HG03442 (cell line): Measurements from ENCODE around the gene CERS1.
"Not testable (repeated sequence)": the region's sequence is repeated elsewhere in the genome, so short reads cannot be mapped to it uniquely, and the experiment has no call there.

Experiments
- ATAC-seq: cut with Tn5 transposase; IDR thresholded peaks from one replicate; pipeline ENCODE4 v1.9.1; 2021; ENCODE audit warnings: mild to moderate bottlenecking, moderate library complexity; ENCODE audit not compliant: unreplicated experiment

Gene CERS1

DNA sequence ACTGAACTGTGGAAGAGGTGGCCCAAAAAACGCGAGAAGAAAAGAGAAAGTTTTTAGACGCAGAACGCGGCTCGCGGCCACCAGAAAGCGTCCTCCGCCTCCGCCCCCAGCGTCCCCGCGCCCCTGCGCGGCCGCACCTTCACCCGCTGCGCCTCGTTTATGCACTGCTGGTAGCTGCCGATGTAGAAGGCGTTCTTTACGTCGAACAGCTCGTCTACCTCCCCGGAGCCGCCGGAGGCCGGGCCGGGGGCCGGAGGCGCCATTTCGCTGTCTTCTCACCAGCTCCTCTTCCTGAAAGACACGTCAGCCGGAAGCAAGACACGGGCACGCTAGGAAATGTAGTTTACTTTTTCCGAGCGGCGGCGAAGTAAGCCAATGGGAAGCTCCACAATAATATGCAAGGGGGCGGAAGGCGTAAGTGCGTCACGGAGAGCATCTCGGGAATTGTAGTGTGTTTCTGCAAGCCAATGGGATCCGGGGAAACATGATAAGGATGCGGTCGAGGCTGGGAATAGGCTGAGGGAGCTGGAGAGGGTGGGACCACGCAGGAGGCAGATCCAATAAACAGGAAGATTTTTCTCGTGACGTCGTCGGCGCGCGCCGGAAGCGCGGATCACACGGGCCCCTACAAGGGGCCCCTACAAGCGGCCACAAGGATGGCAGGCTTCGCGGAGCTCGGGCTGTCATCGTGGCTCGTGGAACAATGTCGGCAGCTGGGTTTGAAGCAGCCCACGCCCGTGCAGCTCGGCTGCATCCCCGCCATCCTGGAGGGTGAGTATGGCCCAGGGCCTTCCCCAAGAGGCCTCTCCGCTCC lies 23.3 kb upstream of the CERS1 start, which contains the start of the genes COPE and DDX49:
TSS of gene COPE (minus strand) at position 302 of the 814 bp plus-strand sequence. CDS start at position 263, 39 bp downstream.
TSS of gene DDX49 (plus strand) at position 630 of the 814 bp plus-strand sequence. CDS start at position 657, 27 bp downstream.
- ATAC-seq: peak; percentile 86

DNA sequence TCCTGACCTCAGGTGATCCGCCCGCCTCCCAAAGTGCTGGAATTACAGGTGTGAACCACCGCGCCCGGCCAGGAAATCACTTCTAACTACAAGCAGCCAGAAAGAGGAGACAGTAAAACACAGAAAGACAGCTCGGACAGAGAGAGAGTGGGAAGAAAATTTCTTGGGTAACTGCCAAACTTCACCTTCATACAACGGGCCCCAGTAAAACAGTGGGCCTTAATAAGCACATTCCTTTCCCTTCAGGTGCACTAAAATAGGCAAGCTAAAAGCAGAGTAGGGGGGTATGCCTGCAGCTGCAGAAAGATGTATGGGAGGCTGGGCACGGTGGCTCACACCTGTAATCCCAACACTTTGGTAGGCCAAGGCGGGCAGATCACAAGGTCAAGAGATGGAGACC lies 21.6 kb upstream of the CERS1 start:
- ATAC-seq: not testable (repeated sequence)

DNA sequence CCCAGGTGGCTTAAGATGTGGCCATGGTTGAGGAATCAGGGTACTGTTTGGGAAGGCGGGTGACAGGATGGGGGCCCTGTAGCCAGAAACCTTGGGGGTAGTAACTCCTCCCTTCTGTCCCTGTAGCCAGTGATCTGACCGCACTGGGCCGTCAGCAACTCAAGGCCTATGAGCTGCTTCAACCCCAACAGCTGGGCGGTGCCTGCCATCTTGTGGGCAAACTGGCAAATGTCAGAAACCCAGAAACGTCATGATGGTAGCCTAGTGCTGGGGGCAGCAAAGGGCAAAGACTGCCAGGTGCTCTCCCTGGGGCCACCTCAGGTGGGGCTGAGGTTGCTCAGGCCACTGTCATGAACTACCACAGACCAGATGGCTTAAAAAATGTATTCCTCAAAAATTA lies 19.7 kb upstream of the CERS1 start:
- ATAC-seq: no peak

DNA sequence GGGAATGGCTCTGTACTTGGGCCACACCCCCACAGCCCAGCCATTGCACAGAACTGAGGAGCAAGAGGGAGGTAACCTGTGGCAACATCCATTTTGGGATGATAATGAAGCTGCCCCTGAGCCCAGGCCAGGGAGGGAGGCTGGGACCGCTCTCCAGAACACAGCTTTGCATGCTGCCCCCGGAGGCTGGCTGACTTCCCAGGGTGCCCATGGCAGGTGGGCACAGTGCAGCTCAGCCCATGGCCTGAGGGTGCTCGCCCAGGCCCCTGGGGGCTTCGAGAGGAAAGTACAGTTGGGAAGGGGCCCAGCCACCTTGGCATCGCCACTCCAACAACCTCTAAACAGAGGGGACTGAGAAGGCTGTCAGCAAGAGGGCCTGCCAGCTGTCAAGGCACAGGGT lies 17.5 kb upstream of the CERS1 start:
- no peak for ATAC-seq

DNA sequence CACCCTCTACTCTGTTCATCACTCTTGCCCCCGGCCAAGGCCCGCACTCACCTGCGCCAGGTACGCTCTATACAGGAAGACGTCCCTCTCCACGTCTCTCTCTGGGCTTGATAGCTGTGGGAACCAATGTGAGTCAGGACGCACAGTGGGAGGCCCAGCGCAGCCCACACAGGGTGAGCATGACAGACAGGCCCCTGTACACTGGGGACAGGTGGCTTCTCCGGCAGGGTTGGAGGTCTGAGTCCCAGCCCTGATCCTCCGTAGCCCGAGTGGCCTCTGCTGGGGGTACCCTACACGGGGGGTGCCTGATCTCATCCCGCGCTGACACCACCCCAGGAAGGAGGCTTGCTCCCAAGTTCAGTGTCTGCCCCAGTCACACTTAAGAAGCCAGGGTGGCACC lies 17.0 kb upstream of the CERS1 start:
- no peak for ATAC-seq

DNA sequence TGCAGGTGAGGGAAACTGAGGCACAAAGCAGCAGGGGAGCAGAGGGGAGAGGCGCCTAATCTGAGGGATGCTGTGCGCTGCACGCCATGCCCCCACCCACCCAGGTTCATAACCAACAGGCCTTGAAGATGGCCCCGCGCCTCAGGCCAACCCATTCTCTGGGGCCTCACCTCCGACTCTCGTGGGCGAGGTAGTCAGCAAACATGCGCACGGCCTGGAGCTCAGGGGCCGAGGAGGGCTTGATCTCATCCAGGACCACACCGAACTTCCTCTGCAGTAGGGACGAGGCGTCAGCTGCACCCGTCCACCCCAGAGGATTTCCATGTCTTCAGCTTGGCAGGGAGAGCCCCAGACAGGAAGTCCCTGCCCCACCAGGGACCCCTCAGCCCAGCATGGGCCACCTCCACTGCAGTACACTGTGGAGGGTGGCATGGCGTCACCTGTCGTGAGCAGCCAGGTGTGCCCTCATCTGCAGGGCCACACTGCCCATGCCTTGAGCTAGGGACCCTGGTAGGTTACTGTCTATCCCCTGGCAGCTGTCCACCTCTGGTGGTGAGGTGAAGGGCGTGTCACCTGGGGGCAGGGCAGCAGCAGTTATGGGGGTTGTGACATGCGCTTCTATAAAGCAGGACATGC lies 15.0 kb upstream of the CERS1 start:
- no peak for ATAC-seq

DNA sequence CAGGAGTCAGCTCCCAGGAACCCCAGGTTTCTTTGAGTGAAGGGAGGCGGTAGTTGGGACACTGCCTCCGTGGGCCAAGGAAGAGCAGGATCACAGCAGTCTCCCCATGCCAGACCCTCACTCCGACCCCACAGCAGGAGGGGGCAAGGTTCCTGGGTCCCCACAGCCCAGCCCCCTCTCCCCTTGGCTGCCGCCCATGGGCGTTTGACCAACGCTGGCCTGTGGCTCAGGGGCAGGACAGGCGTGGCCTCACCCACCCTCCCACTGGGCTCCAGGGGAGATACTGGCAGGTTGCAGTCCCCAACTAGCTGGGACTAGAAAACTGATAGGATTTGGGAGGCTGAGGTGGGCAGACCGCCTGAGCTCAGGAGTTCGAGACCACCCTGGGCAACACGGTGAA lies 14.1 kb upstream of the CERS1 start:
- no peak for ATAC-seq

DNA sequence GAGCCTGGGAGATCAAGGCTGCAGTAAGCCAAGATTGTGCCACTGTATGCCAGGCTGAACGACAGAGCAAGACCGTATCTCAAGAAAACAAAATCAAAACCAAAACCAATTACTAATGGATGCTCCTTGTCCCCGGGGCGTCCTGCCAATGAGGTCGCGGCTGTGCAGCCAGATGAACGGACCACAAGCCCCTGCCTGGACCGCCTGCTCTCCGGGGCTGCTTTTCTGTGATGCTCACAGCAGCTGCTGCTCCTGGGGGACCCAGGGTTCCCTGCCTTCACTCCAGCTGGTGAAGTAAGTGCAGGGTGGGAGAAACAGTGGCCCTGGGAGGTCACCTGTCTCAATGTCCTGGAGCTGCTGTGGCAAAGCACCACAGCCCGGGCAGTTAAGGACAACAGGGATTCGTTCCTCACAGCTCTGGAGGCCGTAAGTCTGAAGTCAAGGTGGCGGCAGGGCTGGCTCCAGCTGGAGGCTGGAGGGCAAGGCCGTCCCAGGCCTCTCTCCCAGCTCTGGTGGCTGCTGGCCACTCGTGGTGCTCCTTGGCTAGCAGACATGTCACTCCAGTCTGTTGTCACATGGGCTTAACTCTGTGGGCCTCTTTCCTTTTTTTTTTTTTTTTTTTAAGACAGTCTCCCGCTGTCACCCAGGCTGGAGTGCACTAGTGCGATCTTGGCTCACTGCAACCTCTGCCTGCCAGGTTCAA lies 13.1 kb upstream of the CERS1 start:
- no peak for ATAC-seq

DNA sequence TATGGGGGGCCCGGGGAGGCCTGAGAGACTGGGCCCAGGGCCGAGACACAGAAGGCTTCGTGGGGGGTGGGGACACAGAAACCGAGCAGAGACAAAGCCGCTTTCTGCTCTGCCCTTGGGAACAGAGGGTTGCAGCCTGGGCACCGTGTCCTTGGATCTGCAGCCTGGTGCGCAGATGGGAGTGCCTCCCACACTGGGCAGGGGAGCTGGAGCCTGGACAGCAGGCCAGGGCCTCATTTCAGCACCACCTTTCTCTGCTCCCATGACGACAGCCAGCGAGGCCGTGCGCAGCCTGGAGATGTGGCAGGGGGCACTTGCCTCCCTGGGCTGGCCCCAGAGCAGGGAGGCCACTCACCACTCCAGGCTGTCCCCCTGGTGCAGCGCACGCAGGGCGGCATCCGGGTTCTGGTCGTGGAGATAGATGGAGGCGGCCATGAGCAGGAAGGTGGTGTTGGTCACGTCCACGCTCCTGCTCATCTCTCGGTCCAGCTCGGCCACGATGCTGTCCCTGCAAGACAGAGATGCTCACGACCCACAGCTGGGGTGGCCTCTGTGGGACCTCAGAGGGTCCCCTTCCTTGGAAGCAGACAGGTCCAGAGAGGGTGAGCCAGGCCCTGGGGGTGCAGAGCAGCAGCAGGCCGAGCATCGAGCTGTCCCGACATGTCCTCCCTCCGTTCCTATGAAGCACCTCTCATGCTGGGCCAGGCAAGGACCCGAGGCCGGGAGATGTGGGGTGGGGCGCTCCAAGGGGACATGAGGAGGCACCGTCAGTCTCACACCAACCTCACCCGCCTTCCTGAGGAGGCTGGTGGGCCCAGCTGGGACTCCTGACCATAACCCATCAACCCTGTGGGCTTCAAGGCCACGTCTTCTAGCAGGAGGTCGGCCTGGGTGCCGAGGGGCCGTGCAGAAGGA lies 10.9 kb upstream of the CERS1 start:
- no peak for ATAC-seq

DNA sequence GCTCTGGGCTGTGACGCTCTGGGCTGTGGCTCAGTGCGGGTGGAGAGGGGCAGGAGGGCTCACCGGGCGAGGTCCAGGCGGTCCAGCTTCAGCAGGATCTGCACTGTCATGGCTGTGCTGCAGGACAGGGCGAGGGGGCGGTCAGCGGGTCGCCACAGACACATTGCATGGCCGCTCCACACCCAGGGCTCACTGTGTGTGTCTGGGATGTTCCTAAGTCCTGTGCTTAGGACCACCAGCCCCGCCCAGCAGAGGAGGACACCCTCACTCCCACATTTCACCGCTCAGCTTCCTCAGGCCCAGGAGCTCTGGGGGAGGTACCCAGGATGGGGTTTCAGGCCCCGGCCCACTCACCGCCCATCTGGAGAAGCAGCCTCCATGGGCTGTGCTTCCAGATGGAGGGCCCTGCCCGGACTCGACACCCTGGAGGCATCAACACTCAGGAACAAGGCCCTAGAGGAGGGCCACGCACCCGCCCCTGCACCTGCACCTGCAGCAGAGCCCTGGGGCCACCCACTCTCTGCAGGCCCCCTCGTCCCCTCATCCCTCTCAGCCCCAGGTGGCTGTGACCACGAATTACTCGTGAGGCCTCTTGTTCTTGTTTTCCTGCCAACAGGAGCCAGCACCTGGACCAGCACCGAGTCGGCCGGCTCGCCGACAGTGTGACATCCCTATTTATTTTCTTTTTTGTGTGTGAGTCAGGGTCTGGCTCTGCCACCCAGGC lies 9.7 kb upstream of the CERS1 start:
- no peak for ATAC-seq

DNA sequence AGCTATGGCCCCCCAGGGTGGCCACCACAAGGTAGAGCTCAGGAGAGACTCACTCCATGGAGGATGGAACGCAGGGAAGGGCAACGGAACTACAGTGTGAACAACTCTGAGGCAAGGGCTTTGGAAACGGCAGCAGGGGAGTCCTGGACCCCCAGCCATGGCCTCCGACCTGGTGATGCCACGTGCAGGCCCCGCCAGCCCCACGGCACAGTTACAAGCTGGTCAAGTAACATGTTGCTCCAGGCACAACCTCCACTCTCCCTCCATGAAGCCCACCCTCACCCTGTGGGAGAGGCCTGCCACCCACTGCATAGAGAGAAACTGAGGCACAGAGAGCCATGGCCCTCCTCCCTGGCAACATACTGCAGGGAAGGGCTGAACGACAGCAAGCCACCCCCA lies 9.1 kb upstream of the CERS1 start:
- ATAC-seq: no peak

DNA sequence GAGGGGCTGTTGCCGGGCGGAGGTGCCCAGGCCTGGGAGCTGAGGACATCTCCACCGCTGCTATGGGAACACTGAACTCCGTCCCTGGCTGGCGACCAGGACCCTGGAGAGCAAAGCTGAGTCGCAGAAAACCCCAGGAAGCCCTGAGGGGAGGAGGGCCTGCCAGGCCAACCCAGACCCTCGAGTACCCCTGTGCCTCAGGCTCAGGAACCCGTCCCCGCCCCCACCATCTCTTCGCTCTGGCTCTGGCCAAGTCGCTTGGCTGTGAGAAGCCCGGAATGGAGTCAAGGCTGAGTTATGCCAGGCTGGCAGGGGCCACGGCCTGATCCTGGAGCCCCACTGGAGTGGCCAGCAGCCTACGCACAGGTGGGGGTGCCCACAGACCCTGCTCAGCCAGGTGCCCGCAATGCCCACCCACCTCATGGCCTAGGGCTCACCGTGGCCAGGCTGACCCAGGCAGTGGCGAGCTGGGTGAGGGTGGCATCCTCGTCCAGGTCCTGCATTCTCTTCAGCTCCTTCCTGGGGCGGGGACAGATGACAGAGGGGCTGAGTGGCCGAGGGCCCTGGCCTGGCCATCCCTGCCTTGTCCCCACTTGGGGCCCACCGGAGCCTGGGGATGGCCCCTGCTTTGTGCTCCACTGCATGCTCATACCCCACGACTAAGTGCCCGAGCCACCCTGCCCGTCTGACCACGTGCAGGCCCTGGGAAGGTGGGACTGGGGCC lies 8.5 kb upstream of the CERS1 start:
- no peak for ATAC-seq

DNA sequence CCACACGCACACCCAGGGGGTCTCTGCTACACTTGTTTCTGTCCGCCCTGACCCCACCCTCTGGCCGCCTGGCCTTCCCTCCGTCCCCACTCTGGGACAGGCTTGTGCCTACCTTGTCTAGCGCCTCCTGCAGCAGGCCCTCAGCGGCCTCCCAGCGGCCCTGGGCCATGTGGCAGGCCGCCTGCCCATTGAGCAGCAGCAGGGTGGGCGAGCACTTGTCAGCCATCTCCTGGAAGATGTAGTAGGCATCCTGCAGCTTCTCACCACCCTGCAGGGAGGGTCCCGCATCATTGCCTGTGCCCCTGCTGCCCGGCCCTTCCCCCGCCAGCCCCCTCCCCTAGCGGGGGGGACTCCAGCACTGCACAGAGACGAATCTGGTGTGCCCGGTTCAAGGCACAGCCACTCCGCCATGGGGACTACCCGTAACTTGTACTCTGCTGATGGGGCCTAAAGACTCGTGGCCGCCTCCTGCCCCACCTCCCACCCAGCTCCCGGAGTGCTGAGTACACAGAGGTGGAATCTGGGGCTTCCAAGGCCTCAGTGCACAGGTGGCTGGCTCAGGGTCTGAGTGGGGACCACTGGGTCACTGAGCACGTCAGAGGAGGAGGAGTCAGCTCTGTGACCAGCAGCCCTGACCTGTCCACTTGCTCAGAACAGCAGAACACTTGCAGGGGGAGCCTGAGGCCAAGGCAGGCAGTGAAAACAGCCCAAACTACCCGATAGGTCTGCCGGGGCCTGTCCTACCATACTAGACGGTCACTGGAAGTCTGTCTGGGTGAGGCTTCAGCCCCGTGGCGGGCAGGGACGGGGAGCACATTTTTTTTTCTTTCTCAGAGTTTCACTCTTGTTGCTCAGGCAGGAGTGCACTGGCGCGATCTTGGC lies 7.4 kb upstream of the CERS1 start:
- ATAC-seq: no peak

DNA sequence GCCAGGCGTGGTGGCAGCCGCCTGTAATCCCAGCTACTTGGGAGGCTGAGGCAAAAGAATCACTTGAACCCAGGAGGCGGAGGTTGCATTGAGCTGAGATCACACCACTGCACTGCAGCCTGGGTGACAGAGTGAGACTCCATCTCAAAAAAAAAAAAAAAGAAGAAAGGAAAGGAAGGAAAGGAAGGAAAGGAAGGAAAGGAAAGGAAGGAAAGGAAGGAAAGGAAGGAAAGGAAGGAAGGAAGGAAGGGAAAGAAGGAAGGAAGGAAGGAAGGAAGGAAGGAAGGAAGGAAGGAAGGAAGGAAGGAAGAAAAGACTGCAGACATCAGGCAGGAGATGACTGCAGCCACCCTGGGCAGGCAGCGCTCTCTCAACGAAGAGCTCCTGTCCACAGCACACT lies 6.6 kb upstream of the CERS1 start:
- ATAC-seq: not testable (repeated sequence)

DNA sequence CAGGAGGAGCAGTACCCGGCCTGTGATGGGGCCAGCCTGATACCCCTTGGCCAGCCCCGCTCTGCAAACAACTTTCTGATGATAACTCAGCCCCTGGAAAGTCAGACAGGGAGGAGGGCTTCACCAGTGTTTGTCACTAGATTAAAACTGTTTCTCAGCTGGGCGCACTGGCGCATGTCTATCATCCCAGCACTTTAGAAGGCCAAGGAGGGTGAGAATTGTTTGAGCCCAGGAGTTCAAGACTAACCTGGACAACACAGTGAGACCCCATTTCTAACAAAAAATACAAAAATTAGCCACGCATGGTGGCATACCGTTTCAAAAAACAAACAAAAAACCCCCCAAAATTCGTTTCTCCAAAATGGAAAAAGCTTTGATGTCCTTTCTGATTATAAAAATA lies 5.5 kb upstream of the CERS1 start:
- ATAC-seq: no peak

DNA sequence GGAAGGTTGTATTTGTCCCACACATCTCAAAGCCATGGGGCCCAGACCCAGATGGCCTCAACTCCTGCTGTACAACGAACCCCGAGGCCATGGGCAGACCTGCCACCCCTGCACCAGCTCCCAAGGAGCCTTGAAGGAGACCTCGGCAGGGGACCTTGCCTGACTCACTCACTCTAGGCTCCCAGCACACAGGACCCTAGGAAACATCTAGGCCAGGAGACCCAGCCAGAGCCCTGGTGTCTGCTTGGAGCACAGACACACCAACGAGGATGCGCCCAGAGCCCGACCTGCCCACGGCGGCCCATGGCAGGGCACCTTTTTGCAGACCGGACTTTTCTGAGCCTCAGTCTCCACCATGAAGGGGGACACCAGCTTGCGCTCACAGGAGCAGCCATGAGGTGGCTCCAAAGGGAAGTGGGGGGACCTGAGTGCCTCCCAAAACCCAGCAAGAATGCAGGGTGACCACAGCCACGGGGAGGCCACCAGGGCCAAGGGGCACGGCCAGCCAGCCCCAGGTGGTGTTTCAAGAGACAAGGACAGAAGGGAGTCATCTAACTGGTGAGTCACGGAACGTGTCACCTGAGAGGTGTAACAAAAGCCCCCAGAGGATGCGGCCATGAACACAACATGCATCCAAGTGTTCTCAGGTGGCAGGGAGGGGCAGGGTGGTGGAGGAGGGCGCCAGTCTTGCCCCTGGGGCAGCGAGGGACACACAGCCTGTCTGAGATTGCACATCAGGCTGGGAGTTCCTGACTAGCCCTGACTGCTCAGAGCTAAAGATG lies 4.9 kb upstream of the CERS1 start:
- ATAC-seq: no peak
